Mammary epithelial cell (primary cell): ENCODE data around the gene GSAP.

Experiments used
- CTCF ChIP-seq, 2 donors: IDR thresholded peaks in 1 of 2; conservative IDR thresholded peaks in 1 of 2; 2 replicates each; pipeline ENCODE4 v1.5.1; 2011 to 2012; ENCODE audit warnings: inconsistent platforms in 2 of 2, low read length in 2 of 2, mild to moderate bottlenecking in 2 of 2, control low read depth in 1 of 2, low read depth in 1 of 2; ENCODE audit not compliant: insufficient read depth in 1 of 2; ENCODE audit errors: extremely low read depth in 1 of 2
- EZH2 ChIP-seq: IDR thresholded peaks from 2 replicates; pipeline ENCODE4 v1.6.1; 2012; ENCODE audit warnings: low read length, inconsistent platforms, borderline replicate concordance

GRCh38 chr7:77441046-77441445 is 24.9 kb upstream of the GSAP start:
- TF ChIP-seq CTCF (conservative IDR thresholded peaks at IDR 0.05 in 1 of 2, IDR thresholded peaks at IDR 0.05 in 1 of 2; ENCODE audit: extremely low read depth in 1 of 2, insufficient read depth in 1 of 2, low read depth in 1 of 2, low read length in 2 of 2) = no peak
- no peak for TF ChIP-seq EZH2
